ENCODE results near the gene OSBP. TPM values are rescaled to one million over a fixed set of nuclear protein-coding genes. Genes with fewer than 3 reads are reported as not detected.

Gene OSBP
- polyA plus RNA-seq, 1 donor from 2014 or later: 24.4 TPM

- peaks cover 8% of the 10 kb centered on the region for H3K36me3 ChIP-seq (ENCODE audit: insufficient read depth, low read length)
- H3K27ac ChIP-seq (ENCODE audit: low read length): no peak overlapping the region
- no peaks in the 10 kb centered on the region for H3K9me2 ChIP-seq (ENCODE audit: insufficient read depth, low read length)
- H3K9me3 ChIP-seq (ENCODE audit: low read length): no peaks in the 10 kb centered on the region
- H4K20me1 ChIP-seq (ENCODE audit: insufficient read depth): no peaks in the 10 kb centered on the region
- H3F3A ChIP-seq (ENCODE audit: insufficient read depth, low read length, poor library complexity, severe bottlenecking): no peaks in the 10 kb centered on the region
- no peaks in the 10 kb centered on the region for H3K27me3 ChIP-seq (ENCODE audit: insufficient read depth, low read depth, low read length)
- no peak overlapping the region for H3K4me3 ChIP-seq (ENCODE audit: low read length)
- TF ChIP-seq CTCF (IDR thresholded peaks at IDR 0.05; ENCODE audit: poor library complexity, severe bottlenecking) (no peak), TAF1 (IDR thresholded peaks at IDR 0.05; ENCODE audit: low read depth) (no peak), EZH2 (IDR thresholded peaks at IDR 0.05; ENCODE audit: borderline replicate concordance, insufficient read depth, low read length, poor library complexity, severe bottlenecking) (no peak), REST (IDR thresholded peaks at IDR 0.05; ENCODE audit: borderline replicate concordance) (no peak), RAD21 (conservative IDR thresholded peaks at IDR 0.05) (no peak), POLR2AphosphoS5 (IDR thresholded peaks at IDR 0.05) (no peak), MXI1 (conservative IDR thresholded peaks at IDR 0.05; ENCODE audit: poor library complexity, severe bottlenecking) (no peak), SMC3 (conservative IDR thresholded peaks at IDR 0.05; ENCODE audit: poor library complexity) (no peak), EP300 (conservative IDR thresholded peaks at IDR 0.05; ENCODE audit: poor library complexity, severe bottlenecking) (no peak)
- no peak overlapping the region for H2AFZ ChIP-seq (ENCODE audit: low read depth, low read length)
- H3K9ac ChIP-seq (ENCODE audit: low read length): no peak overlapping the region
- H3K79me2 ChIP-seq (replicated peaks; ENCODE audit: insufficient read depth, low read length): no peaks in the 10 kb centered on the region
- H3K4me2 ChIP-seq (ENCODE audit: low read length): no peak overlapping the region
Measured at GRCh38 chr11:59574467-59574866, 41.1 kb downstream of the OSBP start.

- Histone ChIP-seq H3K27ac (ENCODE audit: low read length) (no peak overlapping the region), H3K9me3 (ENCODE audit: low read length) (no peaks in the 10 kb centered on the region), H3K9ac (ENCODE audit: low read length) (no peak overlapping the region), H3F3A (ENCODE audit: insufficient read depth, low read length, poor library complexity, severe bottlenecking) (no peaks in the 10 kb centered on the region), H3K9me2 (ENCODE audit: insufficient read depth, low read length) (no peaks in the 10 kb centered on the region), H3K36me3 (ENCODE audit: insufficient read depth, low read length) (peaks cover 8% of the 10 kb centered on the region), H3K27me3 (ENCODE audit: insufficient read depth, low read depth, low read length) (no peaks in the 10 kb centered on the region), H4K20me1 (ENCODE audit: insufficient read depth) (no peaks in the 10 kb centered on the region), H3K4me2 (ENCODE audit: low read length) (no peak overlapping the region), H3K79me2 (replicated peaks; ENCODE audit: insufficient read depth, low read length) (no peaks in the 10 kb centered on the region), H2AFZ (ENCODE audit: low read depth, low read length) (no peak overlapping the region), H3K4me3 (ENCODE audit: low read length) (no peak overlapping the region)
- no peak for TF ChIP-seq RAD21 (conservative IDR thresholded peaks at IDR 0.05)
- no peak for TF ChIP-seq MXI1 (conservative IDR thresholded peaks at IDR 0.05; ENCODE audit: poor library complexity, severe bottlenecking)
- TF ChIP-seq POLR2AphosphoS5 (IDR thresholded peaks at IDR 0.05): no peak
- no peak for TF ChIP-seq CTCF (IDR thresholded peaks at IDR 0.05; ENCODE audit: poor library complexity, severe bottlenecking)
- TF ChIP-seq TAF1 (IDR thresholded peaks at IDR 0.05; ENCODE audit: low read depth): no peak
- TF ChIP-seq EP300 (conservative IDR thresholded peaks at IDR 0.05; ENCODE audit: poor library complexity, severe bottlenecking): no peak
- TF ChIP-seq REST (IDR thresholded peaks at IDR 0.05; ENCODE audit: borderline replicate concordance): no peak
- no peak for TF ChIP-seq EZH2 (IDR thresholded peaks at IDR 0.05; ENCODE audit: borderline replicate concordance, insufficient read depth, low read length, poor library complexity, severe bottlenecking)
- TF ChIP-seq SMC3 (conservative IDR thresholded peaks at IDR 0.05; ENCODE audit: poor library complexity): no peak
Measured at GRCh38 chr11:59573216-59573615, 42.4 kb downstream of the OSBP start.
